Measurements from ENCODE around the gene ACKR4.
"Not testable (repeated sequence)": the region's sequence is repeated elsewhere in the genome, so short reads cannot be mapped to it uniquely, and the experiment has no call there.

Gene ACKR4

DNA sequence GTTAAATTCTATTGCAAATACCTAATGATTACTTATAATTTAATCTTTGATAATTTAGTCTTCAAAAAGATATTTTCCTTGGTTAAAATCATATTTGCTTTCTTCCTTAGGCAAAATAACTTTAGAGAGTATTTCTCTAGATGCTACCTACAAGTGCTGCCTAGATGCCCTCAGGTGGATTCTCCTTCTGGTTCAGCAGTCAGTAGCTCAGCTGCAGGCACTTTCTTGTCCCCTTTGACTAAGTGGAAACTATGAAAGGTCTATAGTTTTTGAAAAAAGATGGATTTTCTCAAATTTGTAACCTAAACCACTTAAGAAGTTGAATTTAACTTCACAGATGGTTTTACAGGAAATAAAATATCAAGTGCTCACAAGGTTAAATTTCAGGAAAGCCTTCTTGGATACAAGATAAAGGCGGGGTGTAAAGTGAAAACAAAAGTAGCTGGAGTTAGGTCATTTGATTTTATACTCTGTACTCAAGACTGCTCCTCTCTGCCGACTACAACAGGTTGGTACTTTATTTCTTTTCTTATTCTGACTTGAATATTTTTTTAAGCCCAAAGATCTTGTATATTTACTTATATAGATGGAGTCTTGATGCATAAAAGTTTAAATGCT lies at the start of gene ACKR4:
Gene ACKR4 (plus strand): TSS at position 455 of the 618 bp plus-strand sequence. CDS start 3,128 bp downstream, outside the sequence.
- DNase-seq = no peak

DNA sequence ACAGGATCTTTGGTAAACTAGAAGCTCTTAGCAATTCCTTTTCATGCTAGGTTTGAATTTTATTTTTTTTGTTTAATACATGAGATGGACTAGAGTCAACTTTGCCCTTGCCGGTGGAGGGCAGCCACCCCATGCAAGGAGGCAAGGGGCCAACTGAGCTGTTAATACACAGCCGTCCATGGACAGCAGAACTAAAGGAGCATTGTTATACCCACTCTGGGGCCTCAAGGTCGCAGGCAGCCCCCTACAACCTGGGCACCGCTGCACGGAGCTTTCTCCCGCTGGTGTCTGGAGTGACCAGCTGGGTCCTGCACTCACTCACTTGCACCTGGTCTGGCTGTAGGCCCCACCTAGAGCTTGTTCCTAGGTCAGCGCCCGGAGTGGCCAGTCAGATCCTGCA lies 47.9 kb upstream of the ACKR4 start:
- no peak for DNase-seq

DNA sequence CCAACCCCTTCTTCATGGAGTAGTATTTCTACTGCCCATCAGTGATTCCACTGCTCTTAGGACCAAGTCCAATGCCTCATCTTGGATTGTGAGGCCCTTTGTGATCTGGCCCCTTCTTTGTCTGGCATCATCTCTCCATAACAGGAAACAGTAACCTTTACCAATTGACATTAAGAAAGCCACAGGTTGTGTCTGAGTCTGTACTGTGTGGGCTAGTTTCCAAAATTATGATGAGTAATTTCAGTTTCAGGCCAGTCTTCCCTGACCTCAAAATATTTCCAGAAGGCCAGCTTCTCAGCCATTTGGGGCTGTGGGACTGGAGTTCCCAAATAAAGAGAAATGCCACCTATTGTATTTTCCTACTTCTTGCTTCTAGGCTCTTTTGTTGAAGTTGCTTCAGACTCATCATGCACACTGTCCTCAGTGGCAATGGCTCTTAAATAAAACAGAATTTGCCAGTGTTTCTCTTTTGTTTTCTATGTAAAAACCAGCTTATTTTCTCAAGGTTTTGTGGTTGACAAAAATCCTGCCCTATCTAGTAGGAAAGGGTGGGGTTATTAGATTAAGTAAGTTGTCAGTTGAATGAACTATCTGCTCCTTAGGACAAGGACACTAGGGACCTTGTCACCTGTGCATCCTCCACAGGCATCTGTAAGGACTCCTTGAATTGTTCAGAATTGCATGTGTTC lies 47.0 kb upstream of the ACKR4 start:
- DNase-seq = no peak

DNA sequence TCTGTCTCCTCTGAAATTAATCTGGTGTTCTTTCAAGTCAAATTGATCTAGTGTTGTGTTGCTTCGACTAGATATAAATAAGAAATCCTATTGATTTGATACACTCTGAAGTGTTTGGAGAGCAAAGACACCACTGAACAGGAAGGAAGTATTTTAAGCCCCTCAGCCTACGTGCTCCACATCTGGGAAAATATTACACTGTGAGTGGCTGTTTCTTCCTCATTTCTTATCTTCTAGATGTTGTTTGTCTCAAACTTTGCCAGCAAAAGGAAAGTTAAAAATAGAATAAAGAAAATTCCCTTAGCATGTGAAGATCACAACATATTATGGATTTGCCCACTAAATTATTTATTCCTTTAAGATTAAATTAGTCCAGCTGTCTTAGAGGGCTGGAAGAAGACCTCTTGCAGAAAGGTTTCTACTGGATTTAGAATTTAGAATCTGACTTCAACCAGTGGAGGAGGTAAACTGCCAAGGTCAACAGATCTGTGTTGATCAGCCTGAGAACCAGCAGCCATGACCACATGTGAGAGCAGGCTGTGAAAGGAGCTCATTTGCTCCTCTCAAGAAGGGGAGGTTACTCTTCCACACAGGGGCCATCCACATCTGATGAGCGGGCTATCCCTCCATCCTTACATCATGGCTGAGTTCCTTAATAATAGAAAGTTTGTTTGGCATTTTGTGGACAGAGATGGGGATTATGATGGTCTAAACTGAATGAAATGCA lies 46.3 kb upstream of the ACKR4 start:
- DNase-seq = no peak

DNA sequence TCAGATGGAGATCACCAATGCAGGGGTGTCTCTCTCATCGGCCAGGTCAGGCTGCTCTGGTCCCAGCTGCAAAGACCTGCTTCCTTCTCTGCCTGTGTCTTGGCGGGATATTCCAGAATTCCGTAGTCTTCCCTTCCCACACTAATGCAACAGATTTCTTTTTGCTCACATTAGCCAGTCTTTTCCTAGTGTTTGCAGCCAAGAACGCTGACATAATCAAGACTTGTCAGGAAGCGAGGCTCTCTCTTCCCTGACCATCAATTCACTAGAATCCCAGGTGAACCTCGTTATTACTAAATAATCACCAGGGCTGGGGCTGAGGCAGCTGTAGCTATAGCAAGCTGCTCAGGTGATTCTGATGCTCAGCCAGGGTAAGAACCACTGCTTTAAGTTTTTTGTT lies 43.2 kb upstream of the ACKR4 start:
- no peak for DNase-seq

DNA sequence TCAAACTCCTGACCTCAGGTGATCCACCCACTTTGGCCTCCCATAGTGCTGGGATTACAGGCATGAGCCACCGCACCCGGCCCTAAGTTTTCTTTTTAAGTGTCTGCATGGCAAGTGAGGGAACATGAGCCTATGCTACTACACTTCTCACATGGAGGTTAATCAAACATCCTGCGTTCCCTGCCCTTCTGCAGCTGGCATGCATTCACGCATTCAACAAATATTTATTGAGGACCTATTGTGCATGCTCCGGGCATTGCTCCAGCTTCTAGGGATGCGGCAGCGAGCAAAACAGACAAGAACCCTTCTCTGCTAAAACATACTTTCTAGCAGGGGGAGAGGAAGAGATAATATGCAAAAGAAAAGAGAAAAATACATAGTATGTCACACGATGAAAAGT lies 42.6 kb upstream of the ACKR4 start:
- DNase-seq = no peak

DNA sequence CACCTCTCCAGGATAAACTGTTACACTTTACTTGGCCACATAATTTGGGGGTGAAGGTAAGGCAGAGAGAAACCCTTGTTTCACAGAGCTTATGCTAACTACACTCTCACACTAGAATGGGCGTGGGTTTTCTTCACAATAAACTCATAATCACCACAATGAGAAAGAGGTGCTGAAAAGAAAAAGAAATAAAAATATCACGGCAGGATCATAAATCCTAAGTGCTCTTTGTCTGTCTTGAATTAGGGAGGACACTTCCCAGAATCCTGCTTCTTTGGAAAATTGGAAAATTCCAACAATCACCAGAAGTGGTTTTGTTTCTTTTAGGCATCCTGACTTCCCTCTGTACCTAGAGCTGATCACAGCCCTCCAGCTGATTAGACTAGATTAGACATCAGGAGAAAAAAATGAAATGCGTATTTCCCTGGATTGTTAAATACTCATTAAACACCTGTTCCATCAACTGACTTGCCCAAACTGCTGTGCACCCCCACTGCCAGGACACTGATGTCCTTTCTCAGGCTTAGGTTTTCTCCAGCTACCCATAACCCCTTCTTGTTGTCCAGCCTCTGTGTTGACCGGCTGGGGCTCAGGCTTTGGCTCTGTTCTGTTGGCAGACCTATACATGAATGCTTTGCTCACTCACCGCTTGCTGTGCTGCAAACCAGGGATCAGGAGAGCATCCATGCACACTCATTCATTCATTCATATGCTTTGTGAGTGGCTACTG lies 41.6 kb upstream of the ACKR4 start:
- no peak for DNase-seq

DNA sequence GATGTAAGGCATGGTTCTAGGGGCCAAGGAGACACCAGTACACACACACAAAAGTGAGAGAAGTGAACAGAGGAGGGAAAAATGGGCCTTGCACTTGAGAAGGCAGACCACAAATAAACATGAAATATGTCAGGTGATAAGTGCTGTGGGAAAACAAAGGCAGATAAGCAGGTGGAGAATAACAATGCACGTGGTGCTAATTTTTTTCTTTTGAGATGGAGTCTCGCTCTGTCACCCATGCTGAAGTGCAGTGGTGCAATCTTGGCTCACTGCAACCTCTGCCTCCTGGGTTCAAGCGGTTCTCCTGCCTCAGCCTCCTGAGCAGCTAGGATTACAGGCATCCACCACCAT lies 41.1 kb upstream of the ACKR4 start:
- not testable (repeated sequence) for DNase-seq

DNA sequence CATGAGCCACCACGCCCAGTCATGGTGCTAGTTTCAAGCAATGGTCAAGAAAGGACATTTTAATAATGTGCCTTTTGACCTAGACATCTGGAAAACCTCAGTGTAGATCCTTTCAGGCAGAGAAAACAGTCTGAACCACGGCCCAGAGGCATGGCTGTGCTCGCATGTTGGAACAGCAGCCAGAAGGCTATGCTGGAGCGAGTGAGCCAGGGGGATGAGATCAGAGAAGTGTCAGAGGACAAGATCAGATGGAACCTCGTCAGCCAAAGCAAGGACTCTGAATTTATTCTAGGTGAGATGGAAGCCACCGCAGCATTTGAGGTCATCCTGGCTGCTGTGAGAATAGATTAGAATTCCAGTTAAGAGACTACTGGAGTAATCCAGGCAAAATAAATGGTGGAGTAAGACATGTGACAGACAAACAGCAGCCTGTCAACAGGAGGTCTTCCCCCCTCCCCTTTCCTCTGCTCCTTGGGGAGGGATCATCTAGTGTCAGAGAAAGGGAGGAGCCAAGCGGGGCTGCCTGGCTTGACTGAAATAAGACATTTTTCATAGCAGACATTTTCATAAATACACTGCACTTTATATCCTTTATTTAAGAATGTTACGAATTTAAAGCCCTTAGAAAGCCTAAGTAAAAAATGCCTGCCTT lies 40.4 kb upstream of the ACKR4 start:
- no peak for DNase-seq

DNA sequence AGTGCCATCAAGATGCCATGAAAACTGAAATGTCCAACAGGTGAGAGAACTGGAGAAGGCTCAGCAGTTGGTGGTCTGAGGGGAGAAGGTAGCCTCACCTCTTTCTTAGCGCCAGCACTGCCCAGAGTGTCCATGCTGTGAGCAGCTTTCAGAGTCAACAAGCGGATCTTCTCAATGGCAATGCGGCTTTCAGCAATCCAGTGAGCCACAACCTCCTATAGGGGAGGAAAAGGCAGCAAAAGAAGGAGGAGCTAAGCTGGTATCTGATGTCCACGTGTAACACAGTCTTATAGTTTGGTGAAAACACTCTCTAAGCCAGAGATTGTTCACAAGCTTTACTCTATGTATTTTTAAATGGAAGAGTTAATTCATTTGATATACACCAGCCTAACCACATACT lies 36.1 kb upstream of the ACKR4 start:
- no peak for DNase-seq

DNA sequence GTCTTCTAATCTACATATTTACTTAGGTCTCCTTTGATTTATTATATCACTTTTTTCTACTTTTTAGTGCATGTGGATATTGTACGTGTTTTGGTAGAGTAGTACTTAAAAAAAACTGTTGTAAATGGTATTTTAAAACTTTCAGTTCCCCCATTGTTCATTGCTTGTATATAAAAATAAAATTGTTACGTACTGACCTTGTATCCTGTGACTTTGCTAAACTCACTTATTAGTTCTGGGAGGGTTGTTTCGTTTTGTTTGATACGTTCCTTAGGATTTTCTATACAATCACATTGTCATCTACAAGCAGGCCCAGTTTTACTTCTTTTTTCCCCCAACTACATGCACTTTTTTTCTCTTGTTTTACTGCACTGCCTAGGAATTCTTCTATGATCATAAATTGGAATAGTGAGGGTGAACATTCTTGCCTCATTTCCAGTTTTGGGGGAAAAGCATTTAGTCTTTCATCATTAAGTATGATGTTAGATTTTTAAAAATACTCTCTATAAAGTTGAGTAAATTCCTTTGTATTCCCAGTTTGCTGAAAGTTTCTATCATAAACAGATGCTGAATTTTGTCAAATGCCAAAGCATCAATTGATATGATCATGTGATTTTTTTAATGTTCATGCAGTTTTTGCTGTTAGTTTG lies 33.5 kb upstream of the ACKR4 start:
- DNase-seq = no peak

DNA sequence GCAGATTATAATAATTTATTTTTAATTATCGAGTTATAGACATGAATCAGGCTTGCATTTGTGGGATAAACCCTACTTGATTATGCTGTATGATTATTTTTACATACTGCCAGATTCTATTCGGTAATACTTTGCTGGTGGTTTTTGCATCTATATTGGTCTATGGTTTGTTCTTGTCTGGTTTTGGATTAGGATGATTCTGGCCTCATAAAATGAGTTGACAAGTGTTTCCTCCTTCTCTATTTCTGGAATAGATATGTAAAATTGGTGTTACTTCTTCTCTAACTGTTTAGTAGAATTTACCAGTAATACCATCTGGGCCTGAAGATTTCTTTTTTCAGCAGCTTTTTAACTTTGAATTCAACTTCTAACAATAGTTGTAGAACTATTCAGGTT lies 33.0 kb upstream of the ACKR4 start:
- no peak for DNase-seq

DNA sequence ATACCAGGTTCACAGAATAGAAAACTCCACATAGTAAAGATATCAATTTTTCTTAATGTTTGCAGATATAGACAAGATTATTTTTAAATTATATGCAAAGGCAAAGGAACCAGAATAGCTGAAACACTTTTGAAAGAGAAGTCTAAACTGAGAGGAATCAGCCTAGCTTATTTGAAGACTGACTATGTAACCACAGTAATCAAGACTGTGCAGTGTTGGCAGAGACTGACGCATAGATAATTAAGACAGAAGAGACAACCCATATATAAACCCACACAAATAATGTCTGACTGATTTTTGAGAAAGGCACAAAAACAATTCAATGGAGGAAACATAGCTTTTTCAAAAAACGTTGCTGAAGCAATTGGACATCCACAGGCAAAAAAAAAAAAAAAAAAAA lies 28.6 kb upstream of the ACKR4 start:
- no peak for DNase-seq

DNA sequence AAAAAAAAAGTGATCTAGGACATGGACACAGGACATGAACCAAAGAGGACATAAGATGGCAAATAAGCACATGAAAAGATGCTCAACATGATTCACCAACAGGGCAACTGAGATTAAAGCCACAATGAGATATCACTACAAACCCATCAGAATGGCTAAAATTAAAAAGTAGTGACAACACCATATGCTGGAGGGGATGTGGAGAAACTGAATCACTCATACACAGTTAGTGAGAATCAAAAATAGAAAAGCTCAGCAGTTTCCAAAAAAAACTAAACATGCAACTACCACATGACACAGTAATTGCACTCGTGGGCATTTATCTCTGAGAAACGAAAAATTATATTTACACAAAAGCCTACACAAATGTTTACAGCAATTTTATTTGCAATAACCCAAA lies 27.9 kb upstream of the ACKR4 start:
- no peak for DNase-seq

DNA sequence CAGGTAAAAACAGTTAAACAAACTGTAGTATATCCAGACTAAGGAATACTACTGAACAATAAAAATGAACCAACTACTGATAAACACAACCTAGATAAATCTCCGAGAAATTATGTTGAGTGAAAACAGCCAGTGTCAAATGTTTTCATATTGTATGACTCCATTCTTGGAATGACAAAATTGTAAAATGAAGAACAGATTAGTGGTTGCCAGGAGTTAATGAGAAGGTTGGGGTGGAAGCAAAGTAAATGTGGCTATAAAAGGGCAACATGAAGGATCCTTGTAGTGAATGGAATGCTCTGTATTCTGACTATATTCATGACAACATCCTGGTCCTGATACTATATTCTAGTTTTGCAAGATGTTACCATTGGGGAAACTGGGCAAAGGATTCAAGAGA lies 27.5 kb upstream of the ACKR4 start:
- DNase-seq = no peak

DNA sequence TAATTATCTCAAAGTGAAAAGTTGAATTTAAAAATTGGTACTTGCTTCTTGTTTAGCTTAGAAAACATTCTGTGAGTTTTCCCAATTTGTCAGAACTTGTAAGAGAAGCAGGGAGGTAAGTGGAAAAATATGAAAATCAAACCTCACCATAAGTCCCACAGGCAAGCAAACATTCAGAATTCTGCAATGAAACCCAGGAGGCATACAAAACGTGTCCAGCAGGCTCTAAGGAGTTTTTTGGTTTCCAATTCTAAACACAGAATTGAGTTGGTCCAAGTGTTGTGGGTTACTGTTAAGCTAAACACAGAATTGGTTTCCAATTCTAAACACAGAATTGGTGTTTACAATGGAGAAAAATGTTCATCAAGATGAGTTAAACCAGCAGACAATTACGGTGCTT lies 27.1 kb upstream of the ACKR4 start:
- no peak for DNase-seq

DNA sequence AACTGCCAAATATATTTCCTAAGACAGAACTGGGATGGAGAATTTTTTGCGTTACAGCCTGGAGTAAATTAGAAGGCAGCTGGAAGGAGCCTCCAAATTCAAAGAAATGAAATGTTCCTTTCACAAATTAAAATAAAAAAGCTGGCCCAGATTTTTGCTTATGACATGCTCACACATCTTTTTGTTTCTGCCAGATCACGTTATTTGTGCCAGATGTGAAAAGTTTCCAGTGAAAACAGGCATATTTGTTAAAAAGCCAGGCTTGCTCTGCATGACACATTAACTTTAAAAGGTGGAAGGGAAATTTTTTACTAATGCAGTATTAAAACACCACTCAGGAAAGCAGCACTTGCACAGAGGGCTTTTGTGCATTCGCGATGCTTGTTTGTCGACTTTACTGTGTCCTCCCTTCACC lies 23.3 kb upstream of the ACKR4 start:
- DNase-seq = no peak

DNA sequence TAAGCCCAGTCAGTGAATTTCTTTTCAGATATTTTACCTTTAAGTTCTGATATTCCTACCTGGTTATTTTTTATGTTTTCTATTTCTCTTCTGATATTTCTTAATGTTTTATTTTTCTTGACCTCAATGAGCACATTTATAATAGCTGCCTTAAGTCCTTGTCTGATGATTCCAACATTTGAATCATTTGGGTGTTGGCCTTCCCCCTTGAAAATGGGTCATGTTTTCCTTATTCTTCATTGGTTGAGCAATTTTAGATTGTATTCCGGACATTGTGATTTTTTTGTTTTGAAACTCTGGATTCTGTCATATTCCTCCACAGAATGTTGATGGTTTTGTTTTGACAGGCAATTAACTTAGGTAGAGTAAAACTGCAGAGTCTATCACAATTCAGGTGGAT lies 9.7 kb upstream of the ACKR4 start:
- DNase-seq = no peak

DNA sequence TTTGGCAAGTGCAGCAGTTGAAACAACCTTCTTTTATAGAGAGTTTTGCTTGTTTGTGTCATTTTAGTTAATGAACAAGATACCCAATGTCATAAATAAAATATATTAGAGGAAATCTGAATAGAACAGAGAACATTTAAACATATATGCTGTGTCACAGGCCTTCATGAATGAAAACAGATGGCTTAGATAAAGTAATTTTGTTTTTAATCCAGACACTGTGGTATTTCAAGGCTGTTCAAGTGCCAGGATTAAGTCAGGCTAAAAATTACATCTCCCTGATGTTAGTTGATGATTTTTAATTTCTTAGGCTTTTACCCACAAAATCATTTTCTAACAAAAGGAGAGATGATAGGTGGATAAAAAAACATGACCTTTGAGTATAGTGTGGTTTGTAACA lies 4.9 kb upstream of the ACKR4 start:
- DNase-seq = no peak

DNA sequence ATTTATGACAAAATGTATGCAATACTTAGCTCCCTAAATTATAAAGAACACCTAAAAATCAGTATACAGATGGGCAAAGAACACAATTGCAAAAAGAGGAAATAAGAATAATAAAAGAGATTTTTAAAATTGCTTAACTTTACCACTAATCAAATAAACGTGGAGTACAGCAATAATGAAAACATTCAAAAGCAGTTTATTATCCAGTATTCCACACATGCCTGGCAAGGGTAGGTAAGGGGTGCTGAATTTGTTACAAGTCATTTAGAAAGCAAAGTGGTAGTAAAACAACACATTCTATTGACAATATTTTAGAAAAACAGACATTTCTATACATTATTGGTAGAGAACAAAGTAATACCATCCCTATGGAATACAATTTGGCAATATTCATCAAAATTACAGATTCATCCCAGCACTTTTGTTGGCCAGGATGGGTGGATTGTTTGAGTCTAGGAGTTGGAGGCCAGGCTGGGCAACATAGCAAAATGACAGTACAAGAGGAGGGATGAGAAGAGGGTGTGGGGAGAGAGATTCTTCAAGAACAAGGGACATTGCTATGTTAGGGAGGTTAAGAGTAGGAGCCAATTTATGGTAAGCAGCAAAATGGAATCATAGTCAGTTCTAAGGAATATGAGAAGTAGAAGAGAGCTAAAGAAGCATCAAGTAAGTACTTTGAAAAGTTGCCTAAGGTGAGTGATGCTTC lies 3.7 kb upstream of the ACKR4 start:
- DNase-seq = no peak

DNA sequence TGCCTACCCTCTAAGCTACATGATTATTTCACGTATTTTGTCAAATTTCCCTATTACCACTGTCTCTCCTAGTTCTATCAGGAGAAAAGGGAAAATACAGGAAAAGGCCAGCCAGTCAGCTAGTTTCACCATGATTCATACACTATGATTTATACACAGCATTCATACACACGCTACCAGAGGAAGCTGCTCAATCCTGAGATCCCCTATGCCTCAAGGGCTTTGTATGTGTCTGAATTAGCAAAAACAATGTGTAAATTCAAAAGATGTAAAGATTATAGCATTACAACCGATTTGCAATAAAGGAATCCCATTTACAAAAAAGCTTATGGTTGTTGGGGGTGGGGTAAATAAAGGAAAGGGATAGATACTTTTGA lies 3.1 kb upstream of the ACKR4 start:
- DNase-seq = no peak

DNA sequence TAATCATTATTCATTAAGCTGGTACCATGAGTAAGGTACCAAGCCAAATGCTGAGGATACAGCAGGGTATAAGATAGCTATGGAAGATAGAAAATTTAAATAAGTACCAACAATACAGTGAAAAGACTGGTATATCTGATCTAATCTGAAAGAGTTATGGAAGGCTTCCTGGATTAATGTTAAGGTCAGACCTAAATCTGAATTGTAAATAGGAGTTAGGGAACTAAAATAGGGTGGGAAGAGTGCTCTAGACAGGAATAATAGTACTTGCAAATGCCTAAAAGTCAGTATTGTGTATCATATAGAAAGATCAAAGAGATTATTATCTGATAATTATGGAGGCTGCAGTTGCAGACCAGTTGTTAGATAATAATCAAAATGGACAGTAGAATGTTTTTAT lies 2.6 kb upstream of the ACKR4 start:
- DNase-seq = no peak

Measured in activated CD4-positive, alpha-beta T cell treated with anti-CD3 and anti-CD28 coated beads for 4 hours (primary cell).